Measurements from ENCODE around the gene OGDH. TPM values are rescaled to one million over a fixed set of nuclear protein-coding genes. Genes with fewer than 3 reads are reported as not detected.

The OGDH gene
- polyA plus RNA-seq, 3 donors: 41.0 to 74.1 (median 49.9) TPM

- peak; percentile 98 for TF ChIP-seq CTCF (IDR thresholded peaks at IDR 0.05)
- H3K4me3 Mint-ChIP-seq: no peak overlapping the region
- peak overlapping the region in 1 of 2 donors; percentile 37 for H3K27ac ChIP-seq (ENCODE audit: low read depth in 1 of 2, low read length in 2 of 2)
- DNase-seq: peak; percentile 33 to 54 (median 43)
- no peak overlapping the region for H3K4me2 ChIP-seq (replicated peaks; ENCODE audit: extremely low read depth, low read length, poor library complexity, severe bottlenecking)
- H3K27ac Mint-ChIP-seq: peak overlapping the region in 5 of 7 donors; percentile 3 to 60 (median 45)
- H3K79me2 ChIP-seq (ENCODE audit: insufficient read depth, low read length): no peaks in the 10 kb centered on the region
- H3K9ac ChIP-seq (ENCODE audit: insufficient read depth, low read length, poor library complexity, severe bottlenecking): no peak overlapping the region
- intact Hi-C loops (cut with micrococcal nuclease): no loop called here
- H3K9me3 ChIP-seq (replicated peaks in 1 of 2; ENCODE audit: control insufficient read depth in 1 of 2, insufficient read depth in 1 of 2, low read length in 2 of 2): no peaks in the 10 kb centered on the region
- H3K36me3 ChIP-seq (replicated peaks in 1 of 2; ENCODE audit: control insufficient read depth in 1 of 2, insufficient read depth in 2 of 2, low read length in 2 of 2): peaks cover 55 to 68% of the 10 kb centered on the region in 2 donors
- H3K9me3 Mint-ChIP-seq: peaks cover 0 to 3% (median 0%) of the 10 kb centered on the region in 7 donors
- no peak overlapping the region for H3K4me3 ChIP-seq (replicated peaks in 1 of 3; ENCODE audit: low read depth in 2 of 3, low read length in 3 of 3)
- 72% methylated on average over 13 of the region's 13 CpGs for WGBS (ENCODE audit: insufficient coverage)
- no peaks in the 10 kb centered on the region for H3K27me3 ChIP-seq (ENCODE audit: control insufficient read depth in 2 of 2, insufficient read depth in 2 of 2, low read length in 2 of 2)
- no peak overlapping the region for H2AFZ ChIP-seq (ENCODE audit: insufficient read depth, low read depth, low read length, poor library complexity, severe bottlenecking)
- peaks cover 11% of the 10 kb centered on the region for H3K4me1 Mint-ChIP-seq
- H3K36me3 Mint-ChIP-seq: peaks cover 56 to 68% of the 10 kb centered on the region in 2 donors
- no peaks in the 10 kb centered on the region for H3K4me1 ChIP-seq (ENCODE audit: control insufficient read depth in 1 of 2, insufficient read depth in 2 of 2, low read length in 2 of 2)
- peaks cover 21% of the 10 kb centered on the region for H4K20me1 ChIP-seq (ENCODE audit: insufficient read depth, low read length)
- H3K27me3 Mint-ChIP-seq (ENCODE audit: low read depth in 3 of 3): peaks cover 0 to 5% (median 1%) of the 10 kb centered on the region in 3 donors
Measured at GRCh38 chr7:44565097-44565794, 41.2 kb upstream of the OGDH start.

- Mint-ChIP-seq H3K27me3 (ENCODE audit: low read depth in 3 of 3) (peaks cover 0 to 4% (median 0%) of the 10 kb centered on the region in 3 donors), H3K4me3 (no peak overlapping the region), H3K4me1 (peaks cover 11% of the 10 kb centered on the region), H3K36me3 (peaks cover 64 to 75% of the 10 kb centered on the region in 2 donors), H3K9me3 (peaks cover 0 to 3% (median 0%) of the 10 kb centered on the region in 7 donors), H3K27ac (peak overlapping the region in 6 of 7 donors; percentile 33 to 75 (median 44))
- Histone ChIP-seq H3K4me1 (ENCODE audit: control insufficient read depth in 1 of 2, insufficient read depth in 2 of 2, low read length in 2 of 2) (no peaks in the 10 kb centered on the region), H3K9me3 (replicated peaks in 1 of 2; ENCODE audit: control insufficient read depth in 1 of 2, insufficient read depth in 1 of 2, low read length in 2 of 2) (no peaks in the 10 kb centered on the region), H4K20me1 (ENCODE audit: insufficient read depth, low read length) (peaks cover 21% of the 10 kb centered on the region), H2AFZ (ENCODE audit: insufficient read depth, low read depth, low read length, poor library complexity, severe bottlenecking) (no peak overlapping the region), H3K4me3 (replicated peaks in 1 of 3; ENCODE audit: low read depth in 2 of 3, low read length in 3 of 3) (no peak overlapping the region), H3K36me3 (replicated peaks in 1 of 2; ENCODE audit: control insufficient read depth in 1 of 2, insufficient read depth in 2 of 2, low read length in 2 of 2) (peaks cover 62 to 76% of the 10 kb centered on the region in 2 donors), H3K4me2 (replicated peaks; ENCODE audit: extremely low read depth, low read length, poor library complexity, severe bottlenecking) (no peak overlapping the region), H3K9ac (ENCODE audit: insufficient read depth, low read length, poor library complexity, severe bottlenecking) (no peak overlapping the region), H3K27ac (ENCODE audit: low read depth in 1 of 2, low read length in 2 of 2) (peak overlapping the region; percentile 5 to 33), H3K27me3 (ENCODE audit: control insufficient read depth in 2 of 2, insufficient read depth in 2 of 2, low read length in 2 of 2) (no peaks in the 10 kb centered on the region), H3K79me2 (ENCODE audit: insufficient read depth, low read length) (no peaks in the 10 kb centered on the region)
- intact Hi-C loops (cut with micrococcal nuclease): no loop called here
- 40% methylated on average over 7 of the region's 16 CpGs for WGBS (ENCODE audit: insufficient coverage)
- no peak for DNase-seq
- peak; percentile 66 for TF ChIP-seq CTCF (IDR thresholded peaks at IDR 0.05)
Measured at GRCh38 chr7:44565795-44566559, 40.5 kb upstream of the OGDH start.

Data from CD14-positive monocyte (primary cell).